BE2C (cell line): ENCODE results near the gene ZNF446.
A peak's percentile ranks its signal among the peaks of the same experiment; 100 is the strongest.
"Not testable (repeated sequence)": the region's sequence is repeated elsewhere in the genome, so short reads cannot be mapped to it uniquely, and the experiment has no call there.

ENCODE experiments used
- DNase-seq: peaks from one replicate; pipeline ENCODE4 v3.0.0-alpha.2; 2020
- H3K27me3 ChIP-seq: fragments of 250-450 bp; sonication (Bioruptor Pico); 2 replicates; pipeline ENCODE4 v1.5.1; 2020; ENCODE audit warnings: mild to moderate bottlenecking
- H3K36me3 ChIP-seq: fragments of 250-450 bp; sonication (Bioruptor Pico); 2 replicates; pipeline ENCODE4 v1.5.1; 2020; ENCODE audit warnings: mild to moderate bottlenecking
- H3K4me1 ChIP-seq: fragments of 250-450 bp; sonication (Bioruptor Pico); 2 replicates; pipeline ENCODE4 v1.5.1; 2020
- H3K4me3 ChIP-seq: 2 replicates; pipeline ENCODE4 v1.5.1; 2011; ENCODE audit warnings: low read depth, low read length
- H3K9me3 ChIP-seq: fragments of 250-450 bp; sonication (Bioruptor Pico); 2 replicates; pipeline ENCODE4 v1.5.1; 2020
- CTCF ChIP-seq: IDR thresholded peaks from 2 replicates; pipeline ENCODE4 v1.5.1; 2012; ENCODE audit warnings: mild to moderate bottlenecking, low read depth, low read length

The ZNF446 gene

GRCh38 chr19:58440556-58440955 is 35.6 kb upstream of the ZNF446 start:
- no peak for TF ChIP-seq CTCF
- no peaks in the 10 kb centered on the region for H3K27me3 ChIP-seq
- no peak for DNase-seq
- H3K9me3 ChIP-seq, result peaks cover 6% of the 10 kb centered on the region
- H3K36me3 ChIP-seq, result peaks cover 12% of the 10 kb centered on the region
- no peaks in the 10 kb centered on the region for H3K4me1 ChIP-seq
- peak overlapping the region; percentile 84 for H3K4me3 ChIP-seq

- DNase-seq, H3K27me3 ChIP-seq, H3K4me3 ChIP-seq, H3K36me3 ChIP-seq, H3K9me3 ChIP-seq, H3K4me1 ChIP-seq: not testable (repeated sequence)
Observed at GRCh38 chr19:58442986-58443385, 33.2 kb upstream of the ZNF446 start.

GRCh38 chr19:58448860-58449259 is 27.3 kb upstream of the ZNF446 start:
- H3K9me3 ChIP-seq, H3K27me3 ChIP-seq, H3K36me3 ChIP-seq, H3K4me3 ChIP-seq, H3K4me1 ChIP-seq, DNase-seq: not testable (repeated sequence)

- not testable (repeated sequence) for H3K27me3 ChIP-seq, H3K9me3 ChIP-seq, H3K4me1 ChIP-seq, H3K4me3 ChIP-seq, DNase-seq, H3K36me3 ChIP-seq
Observed at GRCh38 chr19:58449980-58450379, 26.2 kb upstream of the ZNF446 start.

GRCh38 chr19:58450856-58451357 is 25.2 kb upstream of the ZNF446 start:
- H3K4me3 ChIP-seq, result peak overlapping the region; percentile 64
- peaks cover 3% of the 10 kb centered on the region; the same call in 1 of the 2 replicates for H3K27me3 ChIP-seq
- peaks cover 3% of the 10 kb centered on the region; the same call in 1 of the 2 replicates for H3K9me3 ChIP-seq
- H3K36me3 ChIP-seq, result no peaks in the 10 kb centered on the region
- DNase-seq, result no peak
- TF ChIP-seq CTCF, result no peak
- H3K4me1 ChIP-seq, result no peaks in the 10 kb centered on the region

GRCh38 chr19:58451358-58452101 is 24.6 kb upstream of the ZNF446 start, which contains the start of gene ZNF324B:
Gene ZNF324B (plus strand): TSS chr19:58451622. CDS start chr19:58453702, 2,080 bp downstream.
- Histone ChIP-seq H3K4me3 (peak within 1 kb of the TSS; percentile 64), H3K27me3 (no peaks in the 10 kb centered on the region; the same call in 1 of the 2 replicates), H3K4me1 (no peaks in the 10 kb centered on the region), H3K36me3 (0 out of 2 replicates have a peak, but pooled peaks cover 1% of the 10 kb centered on the region), H3K9me3 (peaks cover 3% of the 10 kb centered on the region; the same call in 1 of the 2 replicates)
- DNase-seq, result peak; percentile 98
- TF ChIP-seq CTCF, result no peak

- Histone ChIP-seq H3K27me3 (no peaks in the 10 kb centered on the region), H3K4me1 (no peaks in the 10 kb centered on the region), H3K9me3 (no peaks in the 10 kb centered on the region), H3K4me3 (no peak overlapping the region), H3K36me3 (0 out of 2 replicates have a peak, but pooled peaks cover 3% of the 10 kb centered on the region)
- no peak for TF ChIP-seq CTCF
- DNase-seq, result no peak
Observed at GRCh38 chr19:58453743-58454142, 22.4 kb upstream of the ZNF446 start.
